Stimulated activated naive CD4-positive, alpha-beta T cell treated with Interleukin-2 at 50 U/mL for 16 hours (primary cell): Measurements from ENCODE around the gene PRDM16.

Experiments used
- DNase-seq: peaks from one replicate; lab custom pipeline; 2025; lab: John Stamatoyannopoulos, UW

PRDM16 gene

GRCh38 chr1:3208819-3209200 lies 139.8 kb downstream of the PRDM16 start:
- DNase-seq = no peak

GRCh38 chr1:3209201-3209600 lies 140.2 kb downstream of the PRDM16 start:
- no peak for DNase-seq

GRCh38 chr1:3211582-3212375 lies 142.8 kb downstream of the PRDM16 start:
- DNase-seq = no peak

GRCh38 chr1:3212453-3213355 lies 143.7 kb downstream of the PRDM16 start:
- DNase-seq = no peak

- no peak for DNase-seq
Observed at GRCh38 chr1:3213730-3214129, 144.7 kb downstream of the PRDM16 start.

GRCh38 chr1:3215198-3216014 lies 146.4 kb downstream of the PRDM16 start:
- no peak for DNase-seq

- DNase-seq = no peak
Observed at GRCh38 chr1:3216015-3216391, 147.0 kb downstream of the PRDM16 start.

GRCh38 chr1:3217181-3217641 lies 148.2 kb downstream of the PRDM16 start:
- DNase-seq = no peak

GRCh38 chr1:3217979-3218679 lies 149.1 kb downstream of the PRDM16 start:
- DNase-seq = no peak

GRCh38 chr1:3219005-3219790 lies 150.2 kb downstream of the PRDM16 start:
- DNase-seq = no peak

GRCh38 chr1:3219791-3220467 lies 150.9 kb downstream of the PRDM16 start:
- no peak for DNase-seq

GRCh38 chr1:3221112-3222041 lies 152.4 kb downstream of the PRDM16 start:
- no peak for DNase-seq

GRCh38 chr1:3222042-3222692 lies 153.2 kb downstream of the PRDM16 start:
- DNase-seq = no peak

GRCh38 chr1:3225661-3226060 lies 156.7 kb downstream of the PRDM16 start:
- no peak for DNase-seq

- DNase-seq = no peak
Observed at GRCh38 chr1:3226191-3226590, 157.2 kb downstream of the PRDM16 start.

- DNase-seq = no peak
Observed at GRCh38 chr1:3226701-3227350, 157.8 kb downstream of the PRDM16 start.

GRCh38 chr1:3227351-3227704 lies 158.3 kb downstream of the PRDM16 start:
- DNase-seq = no peak

GRCh38 chr1:3227893-3228292 lies 158.9 kb downstream of the PRDM16 start:
- no peak for DNase-seq
